Natural killer cell (primary cell): ENCODE measurements around the gene PRDM4. TPM values are rescaled to one million over a fixed set of nuclear protein-coding genes. Genes with fewer than 3 reads are reported as not detected.

Source experiments
- ATAC-seq, 3 donors: fragments of 150-1000 bp in 2 of 3; fragments of 200-7000 bp in 1 of 3; cut with Tn5 transposase; 1 replicate in 1 of 3; 2 replicates in 2 of 3; pipeline ENCODE4 v1.10.0; 2021; ENCODE audit warnings: mild to moderate bottlenecking in 2 of 3, moderate library complexity in 2 of 3
- DNase-seq, 2 donors: peaks; one replicate each; pipeline versions ENCODE4 v3.0.0 to v3.0.0-alpha.2; 2013 to 2021; ENCODE audit warnings: mixed read lengths in 1 of 2
- H3K27ac ChIP-seq: one replicate; pipeline ENCODE4 v1.5.1; 2013; ENCODE audit warnings: mild to moderate bottlenecking, low read length
- H3K27me3 ChIP-seq: one replicate; pipeline ENCODE4 v1.6.1; 2013; ENCODE audit warnings: low read length; ENCODE audit not compliant: control insufficient read depth, insufficient read depth
- H3K36me3 ChIP-seq: one replicate; pipeline ENCODE4 v1.6.1; 2013; ENCODE audit warnings: low read length; ENCODE audit not compliant: control insufficient read depth, insufficient read depth
- H3K4me1 ChIP-seq: one replicate; pipeline ENCODE4 v1.6.1; 2013; ENCODE audit warnings: low read length; ENCODE audit not compliant: control insufficient read depth, insufficient read depth
- H3K4me3 ChIP-seq: one replicate; pipeline ENCODE4 v1.5.1; 2013; ENCODE audit warnings: low read length
- H3K9me3 ChIP-seq: one replicate; pipeline ENCODE4 v1.6.1; 2013; ENCODE audit warnings: low read length; ENCODE audit not compliant: control insufficient read depth, insufficient read depth
- H3K27ac Mint-ChIP-seq, 2 donors: one replicate each; pipeline ENCODE4 v1.8.0; 2022; ENCODE audit warnings: mild to moderate bottlenecking in 2 of 2, mixed read lengths in 2 of 2, moderate library complexity in 1 of 2
- H3K27me3 Mint-ChIP-seq, 2 donors: one replicate each; pipeline ENCODE4 v1.8.0; 2022; ENCODE audit warnings: low read depth in 2 of 2, mixed read lengths in 2 of 2
- H3K36me3 Mint-ChIP-seq: one replicate; pipeline ENCODE4 v1.8.0; 2022; ENCODE audit warnings: mixed read lengths
- H3K4me1 Mint-ChIP-seq, 2 donors: one replicate each; pipeline ENCODE4 v1.8.0; 2022; ENCODE audit warnings: mixed read lengths in 2 of 2
- H3K4me3 Mint-ChIP-seq: one replicate; pipeline ENCODE4 v1.8.0; 2022; ENCODE audit warnings: mild to moderate bottlenecking, moderate library complexity, mixed read lengths
- H3K9me3 Mint-ChIP-seq, 2 donors: one replicate each; pipeline ENCODE4 v1.8.0; 2022; ENCODE audit warnings: mixed read lengths in 2 of 2
- CTCF ChIP-seq: fragments of 200-600 bp; IDR thresholded peaks from one replicate; pipeline ENCODE4 v1.8.0; 2022; ENCODE audit warnings: antibody characterized with exemption
- WGBS: methylation state at CpG from one replicate; pipeline ENCODE4 v1.1.7; 2013; ENCODE audit warnings: missing lambda C conversion rate; ENCODE audit not compliant: insufficient coverage; 5-methylcytosine and 5-hydroxymethylcytosine counted together
- intact Hi-C: fragments of 100-400 bp; cut with micrococcal nuclease; formaldehyde crosslinking; loops from one replicate; pipeline ENCODE4 v1.14.2; 2022
- total RNA-seq, 4 donors: library from RNA; stranded (reverse); fragments of 120-200 nt in 1 of 4; gene quantifications; one replicate each; pipeline versions ENCODE4 v1.2.3 to v1.2.4, GENCODE V29; 2013 to 2022

PRDM4 gene
- total RNA-seq, 3 donors from 2014 or later (not counting 1 experiment from before 2014, with no cell fraction given), result 37.0 to 49.5 (median 40.5) TPM

- Mint-ChIP-seq H3K4me1 (no peaks in the 10 kb centered on the region), H3K36me3 (no peaks in the 10 kb centered on the region), H3K27me3 (peaks cover 24 to 39% of the 10 kb centered on the region in 2 donors), H3K27ac (no peak overlapping the region), H3K4me3 (no peak overlapping the region), H3K9me3 (peaks cover 0 to 2% of the 10 kb centered on the region in 2 donors)
- ATAC-seq, result no peak
- intact Hi-C loops, result no loop called here
- H3K4me1 ChIP-seq, result no peaks in the 10 kb centered on the region
- no peak for DNase-seq
- H3K36me3 ChIP-seq, result no peaks in the 10 kb centered on the region
- H3K4me3 ChIP-seq, result no peak overlapping the region
- H3K27ac ChIP-seq, result no peak overlapping the region
- H3K9me3 ChIP-seq, result no peaks in the 10 kb centered on the region
- no peaks in the 10 kb centered on the region for H3K27me3 ChIP-seq
- no peak for TF ChIP-seq CTCF
- WGBS, result 63% methylated on average over 1 of the region's 1 CpG
These were observed 30.6 kb upstream of the PRDM4 start for GRCh38 chr12:107791465-107792089.

GRCh38 chr12:107788690-107789458 lies 27.9 kb upstream of the PRDM4 start:
- Histone ChIP-seq H3K4me1 (no peaks in the 10 kb centered on the region), H3K27ac (no peak overlapping the region), H3K9me3 (no peaks in the 10 kb centered on the region), H3K4me3 (no peak overlapping the region), H3K36me3 (no peaks in the 10 kb centered on the region), H3K27me3 (no peaks in the 10 kb centered on the region)
- DNase-seq, result no peak
- H3K36me3 Mint-ChIP-seq, result no peaks in the 10 kb centered on the region
- H3K9me3 Mint-ChIP-seq, result peaks cover 0 to 2% of the 10 kb centered on the region in 2 donors
- ATAC-seq, result no peak
- H3K27me3 Mint-ChIP-seq, result peaks cover 10 to 26% of the 10 kb centered on the region in 2 donors
- 83% methylated on average over 16 of the region's 17 CpGs for WGBS
- TF ChIP-seq CTCF, result no peak
- intact Hi-C loops, result no loop called here
- H3K27ac Mint-ChIP-seq, result no peak overlapping the region
- H3K4me1 Mint-ChIP-seq, result no peaks in the 10 kb centered on the region
- H3K4me3 Mint-ChIP-seq, result no peak overlapping the region

- DNase-seq, result no peak
- no peak overlapping the region for H3K4me3 ChIP-seq
- H3K27me3 ChIP-seq, result no peaks in the 10 kb centered on the region
- no peaks in the 10 kb centered on the region for H3K9me3 ChIP-seq
- H3K36me3 ChIP-seq, result no peaks in the 10 kb centered on the region
- no peak overlapping the region for H3K27ac Mint-ChIP-seq
- WGBS, result 97% methylated on average over 2 of the region's 2 CpGs
- no peaks in the 10 kb centered on the region for H3K36me3 Mint-ChIP-seq
- TF ChIP-seq CTCF, result no peak
- H3K27ac ChIP-seq, result no peak overlapping the region
- ATAC-seq, result no peak
- peaks cover 8 to 31% of the 10 kb centered on the region in 2 donors for H3K27me3 Mint-ChIP-seq
- intact Hi-C loops, result no loop called here
- peaks cover 0 to 2% of the 10 kb centered on the region in 2 donors for H3K9me3 Mint-ChIP-seq
- no peaks in the 10 kb centered on the region for H3K4me1 Mint-ChIP-seq
- no peak overlapping the region for H3K4me3 Mint-ChIP-seq
- H3K4me1 ChIP-seq, result no peaks in the 10 kb centered on the region
These were observed 27.3 kb upstream of the PRDM4 start for GRCh38 chr12:107788281-107788680.
